H9 (cell line): Measurements from ENCODE around the gene LRRC3. TPM values are rescaled to one million over a fixed set of nuclear protein-coding genes. Genes with fewer than 3 reads are reported as not detected.

Experiments used
- DNase-seq: peaks from one replicate; pipeline ENCODE4 v3.0.0-alpha.2; 2017
- H2AFZ ChIP-seq: one replicate; pipeline ENCODE4 v1.6.1; 2013; ENCODE audit warnings: mild to moderate bottlenecking, low read length, control low read depth, moderate library complexity
- H2AK5ac ChIP-seq: 2 replicates; pipeline ENCODE4 v1.6.1; 2013; ENCODE audit warnings: low read length, control low read depth, mixed read lengths; ENCODE audit not compliant: insufficient read length
- H2BK120ac ChIP-seq: one replicate; pipeline ENCODE4 v1.6.1; 2013; ENCODE audit warnings: low read depth, mild to moderate bottlenecking, low read length, control low read depth, inconsistent platforms; ENCODE audit not compliant: poor library complexity, severe bottlenecking
- H2BK12ac ChIP-seq: 2 replicates; pipeline ENCODE4 v1.6.1; 2013; ENCODE audit warnings: low read length, control low read depth, mixed read lengths, low read depth; ENCODE audit not compliant: insufficient read length
- H2BK15ac ChIP-seq: 2 replicates; pipeline ENCODE4 v1.6.1; 2013; ENCODE audit warnings: low read depth, low read length, control low read depth
- H2BK20ac ChIP-seq: one replicate; pipeline ENCODE4 v1.6.1; 2013; ENCODE audit warnings: low read depth, mild to moderate bottlenecking, low read length, control low read depth, inconsistent platforms; ENCODE audit not compliant: poor library complexity, severe bottlenecking
- H2BK5ac ChIP-seq: 2 replicates; pipeline ENCODE4 v1.6.1; 2013; ENCODE audit warnings: low read length, control low read depth, mixed read lengths; ENCODE audit not compliant: insufficient read length
- H3K14ac ChIP-seq: 2 replicates; pipeline ENCODE4 v1.6.1; 2013; ENCODE audit warnings: low read length, control low read depth; ENCODE audit not compliant: insufficient read depth
- H3K18ac ChIP-seq: 2 replicates; pipeline ENCODE4 v1.6.1; 2013; ENCODE audit warnings: low read depth, mild to moderate bottlenecking, mixed read lengths, low read length, control low read depth; ENCODE audit not compliant: insufficient read length
- H3K23ac ChIP-seq: 2 replicates; pipeline ENCODE4 v1.6.1; 2013; ENCODE audit warnings: low read length, control low read depth, mixed read lengths, low read depth; ENCODE audit not compliant: insufficient read length
- H3K23me2 ChIP-seq: 2 replicates; pipeline ENCODE4 v1.6.1; 2013; ENCODE audit warnings: low read depth, mild to moderate bottlenecking, mixed read lengths, low read length, control low read depth; ENCODE audit not compliant: insufficient read length, poor library complexity, severe bottlenecking
- H3K27ac ChIP-seq: 2 replicates; pipeline ENCODE4 v1.5.1; 2013; ENCODE audit warnings: low read length, control low read depth, mixed read lengths, low read depth; ENCODE audit not compliant: insufficient read length
- H3K27me3 ChIP-seq: 2 replicates; pipeline ENCODE4 v1.6.1; 2013; ENCODE audit warnings: low read length, control low read depth, inconsistent platforms; ENCODE audit not compliant: insufficient read depth
- H3K4ac ChIP-seq: 2 replicates; pipeline ENCODE4 v1.6.1; 2013; ENCODE audit warnings: low read depth, mild to moderate bottlenecking, control low read depth, inconsistent platforms, low read length, moderate library complexity
- H3K4me1 ChIP-seq: 2 replicates; pipeline ENCODE4 v1.6.1; 2013; ENCODE audit warnings: low read length, control low read depth, inconsistent platforms; ENCODE audit not compliant: insufficient read depth
- H3K4me2 ChIP-seq: 2 replicates; pipeline ENCODE4 v1.6.1; 2013; ENCODE audit warnings: low read length, control low read depth, mixed read lengths; ENCODE audit not compliant: insufficient read length, insufficient read depth
- H3K56ac ChIP-seq: 2 replicates; pipeline ENCODE4 v1.6.1; 2013; ENCODE audit warnings: low read depth, mild to moderate bottlenecking, mixed read lengths, low read length, control low read depth; ENCODE audit not compliant: insufficient read length
- H3K79me1 ChIP-seq: 2 replicates; pipeline ENCODE4 v1.6.1; 2013; ENCODE audit warnings: low read depth, mild to moderate bottlenecking, moderate library complexity, low read length, control low read depth, inconsistent platforms; ENCODE audit not compliant: insufficient read depth, poor library complexity, severe bottlenecking
- H3K79me2 ChIP-seq: 2 replicates; pipeline ENCODE4 v1.6.1; 2013; ENCODE audit warnings: low read length, control low read depth, inconsistent platforms; ENCODE audit not compliant: insufficient read depth
- H3K9ac ChIP-seq: 2 replicates; pipeline ENCODE4 v1.6.1; 2013; ENCODE audit warnings: low read length, control low read depth, mixed read lengths; ENCODE audit not compliant: insufficient read length; ENCODE audit errors: extremely low read depth
- H3K9me3 ChIP-seq: one replicate; pipeline ENCODE4 v1.6.1; 2013; ENCODE audit warnings: low read depth, low read length, inconsistent platforms; ENCODE audit not compliant: control insufficient read depth
- H3T11ph ChIP-seq: one replicate; pipeline ENCODE4 v1.6.1; 2013; ENCODE audit warnings: mild to moderate bottlenecking, low read length, control low read depth, inconsistent platforms
- H4K20me1 ChIP-seq: one replicate; pipeline ENCODE4 v1.6.1; 2013; ENCODE audit not compliant: control insufficient read depth, insufficient read length, insufficient read depth
- H4K5ac ChIP-seq: 2 replicates; pipeline ENCODE4 v1.6.1; 2013; ENCODE audit warnings: low read depth, mild to moderate bottlenecking, mixed read lengths, low read length, control low read depth; ENCODE audit not compliant: insufficient read length
- H4K8ac ChIP-seq: replicated peaks from 2 replicates; pipeline ENCODE4 v1.6.1; 2013; ENCODE audit warnings: low read length, control low read depth, mixed read lengths, low read depth; ENCODE audit not compliant: insufficient read length
- H4K91ac ChIP-seq: 2 replicates; pipeline ENCODE4 v1.6.1; 2013; ENCODE audit warnings: low read depth, mild to moderate bottlenecking, moderate library complexity, mixed read lengths, low read length, control low read depth; ENCODE audit not compliant: insufficient read length
- H3K27ac Mint-ChIP-seq, 3 experiments: 2 replicates in 2 of 3; 3 replicates in 1 of 3; pipeline ENCODE4 v1.8.0; 2020 to 2021; ENCODE audit warnings: mixed read lengths in 3 of 3, mild to moderate bottlenecking in 1 of 3, moderate library complexity in 1 of 3
- H3K27me3 Mint-ChIP-seq: 2 replicates; pipeline ENCODE4 v1.8.0; 2021; ENCODE audit warnings: low read depth, mild to moderate bottlenecking, moderate library complexity, mixed read lengths
- H3K36me3 Mint-ChIP-seq, 3 experiments: 2 replicates in 2 of 3; 3 replicates in 1 of 3; pipeline ENCODE4 v1.8.0; 2020 to 2021; ENCODE audit warnings: low read depth in 3 of 3, mixed read lengths in 3 of 3; ENCODE audit not compliant: insufficient read depth in 1 of 3
- H3K4me1 Mint-ChIP-seq, 2 experiments: 2 replicates each; pipeline ENCODE4 v1.8.0; 2020; ENCODE audit warnings: mixed read lengths in 2 of 2
- H3K4me3 Mint-ChIP-seq, 2 experiments: 2 replicates in 1 of 2; 3 replicates in 1 of 2; pipeline ENCODE4 v1.8.0; 2020 to 2021; ENCODE audit warnings: mild to moderate bottlenecking in 2 of 2, mixed read lengths in 2 of 2, moderate library complexity in 1 of 2
- H3K9me3 Mint-ChIP-seq, 2 experiments: 2 replicates in 1 of 2; 3 replicates in 1 of 2; pipeline ENCODE4 v1.8.0; 2020; ENCODE audit warnings: mild to moderate bottlenecking in 2 of 2, mixed read lengths in 2 of 2, moderate library complexity in 1 of 2
- CTCF ChIP-seq: fragments of 200-600 bp; sonication (generic); conservative IDR thresholded peaks from 3 replicates; pipeline ENCODE4 v1.8.0; 2021; ENCODE audit warnings: antibody characterized with exemption, mild to moderate bottlenecking
- WGBS: extraction: QIAGEN DNeasy Blood & Tissue Kit; methylation state at CpG from one replicate; pipeline ENCODE4 v1.1.7; 2013; ENCODE audit warnings: missing lambda C conversion rate, low lambda C conversion rate, mixed read lengths; ENCODE audit not compliant: insufficient read length; ENCODE audit errors: extremely low coverage; 5-methylcytosine and 5-hydroxymethylcytosine counted together
- total RNA-seq: library from RNA; stranded (reverse); gene quantifications from 2 replicates; pipeline ENCODE4 v1.2.1, GENCODE V29; 2021

Gene LRRC3
- total RNA-seq, 1 experiment from 2014 or later, result 3.1 TPM

- H4K8ac ChIP-seq, result no peak overlapping the region
- H3K79me1 ChIP-seq, result no peaks in the 10 kb centered on the region
- no peak overlapping the region for H2BK12ac ChIP-seq
- H3K23me2 ChIP-seq, result no peaks in the 10 kb centered on the region
- Mint-ChIP-seq H3K4me1 (0 out of 4 replicates have a peak, but pooled peaks cover 2 to 5% of the 10 kb centered on the region in 2 experiments), H3K36me3 (no peaks in the 10 kb centered on the region; a peak in 2 of 7 replicates), H3K9me3 (no peaks in the 10 kb centered on the region), H3K27me3 (no peaks in the 10 kb centered on the region; the same call in 1 of the 2 replicates), H3K4me3 (no peak overlapping the region), H3K27ac (no peak overlapping the region)
- no peak overlapping the region for H3T11ph ChIP-seq
- H3K14ac ChIP-seq, result no peak overlapping the region
- no peaks in the 10 kb centered on the region for H3K9me3 ChIP-seq
- no peak overlapping the region for H3K4ac ChIP-seq
- TF ChIP-seq CTCF, result no peak
- no peak overlapping the region for H3K27ac ChIP-seq
- H3K4me1 ChIP-seq, result no peaks in the 10 kb centered on the region
- no peak overlapping the region for H3K23ac ChIP-seq
- H4K5ac ChIP-seq, result no peak overlapping the region
- H2BK15ac ChIP-seq, result no peak overlapping the region
- H2BK5ac ChIP-seq, result no peak overlapping the region
- H4K20me1 ChIP-seq, result no peaks in the 10 kb centered on the region
- H2BK120ac ChIP-seq, result no peak overlapping the region
- H3K9ac ChIP-seq, result no peak overlapping the region
- H2AFZ ChIP-seq, result no peak overlapping the region
- no peak for DNase-seq
- H2AK5ac ChIP-seq, result no peak overlapping the region
- no peak overlapping the region for H2BK20ac ChIP-seq
- no peak overlapping the region for H3K56ac ChIP-seq
- no peak overlapping the region for H3K18ac ChIP-seq
- H3K27me3 ChIP-seq, result no peaks in the 10 kb centered on the region
- no peaks in the 10 kb centered on the region for H3K79me2 ChIP-seq
- no CpG with 5 or more reads among the region's 10 CpGs for WGBS
- no peak overlapping the region for H3K4me2 ChIP-seq
- no peak overlapping the region for H4K91ac ChIP-seq
These were observed 14.3 kb upstream of the LRRC3 start for GRCh38 chr21:44441041-44441400.
